Upper lobe of right lung (tissue), 1 donor: Measurements from ENCODE around the gene PIM1. TPM values are rescaled to one million over a fixed set of nuclear protein-coding genes. Genes with fewer than 3 reads are reported as not detected.

Source experiments
- ATAC-seq: fragments of 200-7000 bp; cut with Tn5 transposase; one replicate; pipeline ENCODE4 v1.9.1; 2020; ENCODE audit warnings: mild to moderate bottlenecking, moderate library complexity
- DNase-seq: peaks from one replicate; pipeline ENCODE4 v3.0.0-alpha.2; 2020
- H3K27ac ChIP-seq: fragments of 200-600 bp; one replicate; pipeline ENCODE4 v1.8.0; 2022
- H3K27me3 ChIP-seq: fragments of 200-600 bp; one replicate; pipeline ENCODE4 v1.8.0; 2022; ENCODE audit warnings: mild to moderate bottlenecking
- H3K36me3 ChIP-seq: fragments of 200-600 bp; one replicate; pipeline ENCODE4 v1.8.0; 2022
- H3K4me1 ChIP-seq: fragments of 200-600 bp; one replicate; pipeline ENCODE4 v1.8.0; 2022
- H3K4me3 ChIP-seq: fragments of 200-600 bp; one replicate; pipeline ENCODE4 v1.8.0; 2022; ENCODE audit warnings: mild to moderate bottlenecking
- H3K9me3 ChIP-seq: fragments of 200-600 bp; one replicate; pipeline ENCODE4 v1.8.0; 2022
- CTCF ChIP-seq: fragments of 200-600 bp; IDR thresholded peaks from one replicate; pipeline ENCODE4 v1.8.0; 2022; ENCODE audit warnings: antibody characterized with exemption
- intact Hi-C: fragments of 100-400 bp; cut with DNase I; formaldehyde crosslinking; loops from one replicate; pipeline ENCODE4 v1.11.0; 2022
- total RNA-seq: library from RNA; stranded (reverse); fragmentation: NEBNext Ultra II Directional; extraction: Animal tissue kit (Norgen Biotek cat#: 25700); gene quantifications from one replicate; pipeline ENCODE4 v1.2.1, GENCODE V29; 2021
- donor health status: DM: no; HTN: yes; CAD: no; lungs with severe emphysema.

The PIM1 gene
- total RNA-seq, 1 donor from 2014 or later = 55.3 TPM

DNA sequence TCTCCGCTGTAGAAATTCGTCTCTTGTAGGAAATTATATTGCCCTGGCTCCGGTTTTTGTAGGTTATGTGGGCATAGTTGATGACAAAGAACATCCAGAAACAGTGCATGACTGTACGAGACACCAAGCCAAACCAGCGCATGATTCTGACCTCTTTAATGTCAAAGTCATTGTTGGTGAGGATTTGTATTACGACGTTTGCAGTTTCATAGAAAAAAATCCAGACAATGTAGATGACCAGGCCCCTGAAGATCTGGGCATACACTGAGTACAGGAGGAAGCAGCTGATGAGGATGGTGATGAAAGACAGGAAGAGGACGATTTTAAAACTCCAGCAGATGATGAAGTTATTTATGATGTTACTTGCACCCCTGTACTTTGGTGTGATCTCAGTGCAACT lies 48.6 kb downstream of the PIM1 start:
- H3K27me3 ChIP-seq = no peaks in the 10 kb centered on the region
- H3K4me1 ChIP-seq = peaks cover 3% of the 10 kb centered on the region
- H3K4me3 ChIP-seq = no peak overlapping the region
- ATAC-seq = no peak
- DNase-seq = no peak
- no peak overlapping the region for H3K27ac ChIP-seq
- H3K36me3 ChIP-seq = no peaks in the 10 kb centered on the region
- intact Hi-C loops = no loop called here
- no peak for TF ChIP-seq CTCF
- H3K9me3 ChIP-seq = no peaks in the 10 kb centered on the region

GRCh38 chr6:37221585-37222124 lies 51.7 kb downstream of the PIM1 start:
- ATAC-seq = no peak
- Histone ChIP-seq H3K27ac (no peak overlapping the region), H3K9me3 (no peaks in the 10 kb centered on the region), H3K27me3 (no peaks in the 10 kb centered on the region), H3K36me3 (no peaks in the 10 kb centered on the region), H3K4me1 (peaks cover 3% of the 10 kb centered on the region), H3K4me3 (peak overlapping the region; percentile 78)
- no peak for TF ChIP-seq CTCF
- intact Hi-C loops = no loop called here
- DNase-seq = no peak

DNA sequence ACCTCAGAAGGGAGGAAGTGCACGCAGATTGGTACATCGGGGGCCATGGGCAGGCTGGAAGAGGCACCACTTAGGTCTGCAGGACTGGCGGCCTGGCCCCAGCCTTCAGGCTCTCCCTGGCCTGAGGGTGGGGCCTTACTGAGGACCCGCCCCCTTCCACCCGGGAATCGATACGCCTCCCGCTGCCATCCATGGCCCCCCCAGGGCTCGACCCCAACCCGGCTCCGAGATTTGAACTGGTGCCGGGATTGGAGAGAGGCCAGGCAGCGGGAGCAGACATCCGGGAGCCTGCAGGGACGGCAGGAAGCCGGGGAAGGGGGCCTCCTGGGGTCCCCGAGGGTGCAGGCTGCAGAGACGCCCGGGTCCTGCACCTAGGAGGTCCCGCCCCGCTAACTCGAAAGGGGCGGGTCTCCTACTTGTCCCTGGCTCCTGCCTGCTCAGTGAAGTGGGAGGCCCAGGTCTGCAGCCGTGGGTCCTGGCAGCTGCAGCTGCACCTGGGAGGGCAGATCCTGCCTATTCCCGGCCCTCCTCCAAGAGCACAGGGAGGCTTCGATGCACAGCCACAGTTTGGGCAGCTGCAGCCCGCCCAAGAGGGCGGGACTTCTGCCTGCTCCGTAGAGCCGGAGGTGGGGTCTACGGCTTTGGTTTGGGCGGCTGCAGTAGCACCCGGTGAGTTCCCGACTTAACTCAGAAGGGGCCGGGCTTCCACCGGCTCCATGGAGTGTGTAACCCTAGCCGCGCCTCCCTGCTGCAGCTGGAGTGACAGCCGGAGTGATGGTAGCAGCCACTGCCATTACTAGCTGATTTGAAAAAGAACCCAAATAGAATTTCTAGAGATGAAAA lies 52.4 kb downstream of the PIM1 start:
- Histone ChIP-seq H3K4me3 (peak overlapping the region; percentile 78), H3K36me3 (no peaks in the 10 kb centered on the region), H3K27ac (no peak overlapping the region), H3K27me3 (no peaks in the 10 kb centered on the region), H3K4me1 (peaks cover 3% of the 10 kb centered on the region), H3K9me3 (no peaks in the 10 kb centered on the region)
- no peak for TF ChIP-seq CTCF
- ATAC-seq (peak; percentile 97), DNase-seq (peak; percentile 92)
- intact Hi-C loops = no loop called here

- Histone ChIP-seq H3K4me1 (peaks cover 3% of the 10 kb centered on the region), H3K4me3 (peak overlapping the region; percentile 78), H3K27ac (no peak overlapping the region), H3K9me3 (no peaks in the 10 kb centered on the region), H3K36me3 (no peaks in the 10 kb centered on the region), H3K27me3 (no peaks in the 10 kb centered on the region)
- intact Hi-C loops = no loop called here
- no peak for DNase-seq
- no peak for ATAC-seq
- no peak for TF ChIP-seq CTCF
These were observed 53.0 kb downstream of the PIM1 start for GRCh38 chr6:37222992-37223391.

Other genes starting within 250 kb of the PIM1 start
- 3.4 TPM for gene PI16, start 215.4 kb upstream of the PIM1 start, total RNA-seq
- 194 TPM for gene MTCH1, start 184.0 kb upstream of the PIM1 start, total RNA-seq
- 56.9 TPM for gene FGD2, start 164.5 kb upstream of the PIM1 start, total RNA-seq
- 12.4 TPM for gene TBC1D22B, start 87.6 kb downstream of the PIM1 start, total RNA-seq
- 1.8 TPM for gene TMEM217, start 88.0 kb downstream of the PIM1 start, total RNA-seq
- 17.6 TPM for gene RNF8, start 183.8 kb downstream of the PIM1 start, total RNA-seq